T-helper 17 cell (primary cell): ENCODE data around the gene CCR8. TPM values are rescaled to one million over a fixed set of nuclear protein-coding genes. Genes with fewer than 3 reads are reported as not detected.
A peak's percentile ranks its signal among the peaks of the same experiment; 100 is the strongest.

Experiments used
- ATAC-seq: fragments of 150-1000 bp; cut with Tn5 transposase; 2 replicates; pipeline ENCODE4 v1.10.0; 2021; ENCODE audit warnings: mild to moderate bottlenecking, moderate library complexity
- DNase-seq, 3 donors: peaks; one replicate each; pipeline versions ENCODE4 v3.0.0 to v3.0.0-alpha.2; 2020 to 2021
- H3K9me3 ChIP-seq: one replicate; pipeline ENCODE4 v1.7.0; 2013; ENCODE audit warnings: low read length, mild to moderate bottlenecking; ENCODE audit not compliant: control insufficient read depth, poor library complexity, severe bottlenecking
- H3K27ac Mint-ChIP-seq: one replicate; pipeline ENCODE4 v1.8.0; 2022; ENCODE audit warnings: mild to moderate bottlenecking, moderate library complexity, mixed read lengths
- H3K27me3 Mint-ChIP-seq: one replicate; pipeline ENCODE4 v1.8.0; 2022; ENCODE audit warnings: mixed read lengths
- H3K36me3 Mint-ChIP-seq: one replicate; pipeline ENCODE4 v1.8.0; 2022; ENCODE audit warnings: low read depth, mixed read lengths
- H3K4me1 Mint-ChIP-seq: one replicate; pipeline ENCODE4 v1.8.0; 2022; ENCODE audit warnings: mild to moderate bottlenecking, mixed read lengths
- H3K4me3 Mint-ChIP-seq: one replicate; pipeline ENCODE4 v1.8.0; 2022; ENCODE audit warnings: mild to moderate bottlenecking, moderate library complexity, mixed read lengths
- total RNA-seq, 4 donors: library from RNA in 2 of 4; stranded (reverse) in 2 of 4; gene quantifications; one replicate each; pipeline ENCODE4 v1.2.3 and lab custom pipeline; 2022 to 2026

The CCR8 gene
- total RNA-seq, 2 donors from 2014 or later: 2.5 to 9.0 TPM

- Mint-ChIP-seq H3K27ac (no peak overlapping the region), H3K27me3 (no peaks in the 10 kb centered on the region), H3K4me3 (no peak overlapping the region), H3K4me1 (peaks cover 12% of the 10 kb centered on the region), H3K36me3 (peaks cover 5% of the 10 kb centered on the region)
- ATAC-seq: no peak
- DNase-seq: no peak
- no peaks in the 10 kb centered on the region for H3K9me3 ChIP-seq
Measured at GRCh38 chr3:39322936-39323335, 6.6 kb upstream of the CCR8 start.

GRCh38 chr3:39323494-39323893 is 6.0 kb upstream of the CCR8 start:
- no peaks in the 10 kb centered on the region for H3K27me3 Mint-ChIP-seq
- H3K9me3 ChIP-seq: no peaks in the 10 kb centered on the region
- ATAC-seq: no peak
- no peak overlapping the region for H3K4me3 Mint-ChIP-seq
- peaks cover 14% of the 10 kb centered on the region for H3K4me1 Mint-ChIP-seq
- no peak overlapping the region for H3K27ac Mint-ChIP-seq
- H3K36me3 Mint-ChIP-seq: peaks cover 7% of the 10 kb centered on the region
- DNase-seq: no peak

DNA sequence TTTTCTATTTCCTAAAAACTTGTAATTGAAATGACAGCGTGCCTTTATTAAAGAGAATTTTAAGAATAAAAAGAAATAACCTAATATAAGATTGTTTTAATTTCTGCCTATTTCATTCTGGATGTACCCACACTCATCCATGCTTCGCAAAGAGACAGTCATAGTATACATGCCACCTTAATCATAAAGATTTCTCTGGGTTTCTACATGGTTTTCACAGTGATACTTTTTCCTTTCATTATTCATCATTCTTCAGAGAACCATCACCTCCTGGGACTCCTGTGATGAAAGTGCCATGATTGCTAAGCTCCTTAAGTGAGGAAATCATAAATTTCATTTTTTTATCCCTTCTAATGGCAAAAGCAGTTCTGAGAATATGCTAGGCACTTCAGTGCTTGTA is 4.3 kb upstream of the CCR8 start:
- no peak overlapping the region for H3K27ac Mint-ChIP-seq
- H3K9me3 ChIP-seq: no peaks in the 10 kb centered on the region
- peaks cover 17% of the 10 kb centered on the region for H3K4me1 Mint-ChIP-seq
- H3K36me3 Mint-ChIP-seq: peaks cover 7% of the 10 kb centered on the region
- no peaks in the 10 kb centered on the region for H3K27me3 Mint-ChIP-seq
- DNase-seq (no peak), ATAC-seq (no peak)
- no peak overlapping the region for H3K4me3 Mint-ChIP-seq

GRCh38 chr3:39327053-39327745 is 2.3 kb upstream of the CCR8 start:
- peak overlapping the region; percentile 34 for H3K4me3 Mint-ChIP-seq
- no peak for ATAC-seq
- H3K27ac Mint-ChIP-seq: peak overlapping the region; percentile 90
- H3K36me3 Mint-ChIP-seq: peaks cover 5% of the 10 kb centered on the region
- no peaks in the 10 kb centered on the region for H3K9me3 ChIP-seq
- no peak for DNase-seq
- H3K4me1 Mint-ChIP-seq: peaks cover 17% of the 10 kb centered on the region
- H3K27me3 Mint-ChIP-seq: no peaks in the 10 kb centered on the region

GRCh38 chr3:39327746-39328349 is 1.7 kb upstream of the CCR8 start:
- peak in 2 of 3 donors; percentile 8 to 22 for DNase-seq
- peak overlapping the region; percentile 90 for H3K27ac Mint-ChIP-seq

DNA sequence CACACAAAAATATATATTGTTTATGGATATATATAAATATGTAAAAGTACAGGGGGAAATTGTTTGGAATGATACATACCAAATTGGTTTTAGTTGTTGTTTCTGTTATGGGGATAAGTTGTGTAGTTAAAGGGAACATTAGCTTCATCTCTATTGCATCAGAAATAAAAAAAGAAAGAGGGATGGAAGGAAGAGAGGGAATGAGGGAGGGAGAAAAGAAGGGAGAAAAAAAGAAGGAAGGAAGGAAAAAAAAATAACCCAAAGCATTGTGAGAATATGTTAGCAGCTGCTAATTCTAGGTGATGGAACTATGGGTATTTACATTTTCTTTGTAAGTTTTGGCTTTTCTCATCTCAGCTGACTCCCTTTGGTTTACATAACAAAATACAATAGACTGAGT is 1.3 kb downstream of the CCR8 start:
- peaks cover 15% of the 10 kb centered on the region for H3K4me1 Mint-ChIP-seq
- ATAC-seq (no peak), DNase-seq (no peak)
- H3K9me3 ChIP-seq: no peaks in the 10 kb centered on the region
- H3K27ac Mint-ChIP-seq: peak overlapping the region; percentile 12
- peak overlapping the region; percentile 51 for H3K4me3 Mint-ChIP-seq
- peaks cover 5% of the 10 kb centered on the region for H3K36me3 Mint-ChIP-seq
- no peaks in the 10 kb centered on the region for H3K27me3 Mint-ChIP-seq

More at GRCh38 chr3:39327746-39328349, 1.7 kb upstream of the CCR8 start:
- no peaks in the 10 kb centered on the region for H3K9me3 ChIP-seq
- peaks cover 17% of the 10 kb centered on the region for H3K4me1 Mint-ChIP-seq
- no peaks in the 10 kb centered on the region for H3K27me3 Mint-ChIP-seq
- peak overlapping the region; percentile 34 for H3K4me3 Mint-ChIP-seq
- H3K36me3 Mint-ChIP-seq: peaks cover 5% of the 10 kb centered on the region
- ATAC-seq: peak; percentile 93

DNA sequence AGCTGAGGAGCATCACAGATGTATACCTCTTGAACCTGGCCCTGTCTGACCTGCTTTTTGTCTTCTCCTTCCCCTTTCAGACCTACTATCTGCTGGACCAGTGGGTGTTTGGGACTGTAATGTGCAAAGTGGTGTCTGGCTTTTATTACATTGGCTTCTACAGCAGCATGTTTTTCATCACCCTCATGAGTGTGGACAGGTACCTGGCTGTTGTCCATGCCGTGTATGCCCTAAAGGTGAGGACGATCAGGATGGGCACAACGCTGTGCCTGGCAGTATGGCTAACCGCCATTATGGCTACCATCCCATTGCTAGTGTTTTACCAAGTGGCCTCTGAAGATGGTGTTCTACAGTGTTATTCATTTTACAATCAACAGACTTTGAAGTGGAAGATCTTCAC is 3.0 kb downstream of the CCR8 start:
- Mint-ChIP-seq H3K27me3 (no peaks in the 10 kb centered on the region), H3K27ac (no peak overlapping the region), H3K36me3 (peaks cover 2% of the 10 kb centered on the region), H3K4me3 (no peak overlapping the region), H3K4me1 (peaks cover 8% of the 10 kb centered on the region)
- H3K9me3 ChIP-seq: no peaks in the 10 kb centered on the region
- ATAC-seq (no peak), DNase-seq (no peak)

GRCh38 chr3:39333607-39334006 is 4.1 kb downstream of the CCR8 start:
- Mint-ChIP-seq H3K27me3 (no peaks in the 10 kb centered on the region), H3K4me1 (peaks cover 2% of the 10 kb centered on the region), H3K4me3 (no peak overlapping the region), H3K27ac (no peak overlapping the region), H3K36me3 (no peaks in the 10 kb centered on the region)
- ATAC-seq (no peak), DNase-seq (no peak)
- no peaks in the 10 kb centered on the region for H3K9me3 ChIP-seq

DNA sequence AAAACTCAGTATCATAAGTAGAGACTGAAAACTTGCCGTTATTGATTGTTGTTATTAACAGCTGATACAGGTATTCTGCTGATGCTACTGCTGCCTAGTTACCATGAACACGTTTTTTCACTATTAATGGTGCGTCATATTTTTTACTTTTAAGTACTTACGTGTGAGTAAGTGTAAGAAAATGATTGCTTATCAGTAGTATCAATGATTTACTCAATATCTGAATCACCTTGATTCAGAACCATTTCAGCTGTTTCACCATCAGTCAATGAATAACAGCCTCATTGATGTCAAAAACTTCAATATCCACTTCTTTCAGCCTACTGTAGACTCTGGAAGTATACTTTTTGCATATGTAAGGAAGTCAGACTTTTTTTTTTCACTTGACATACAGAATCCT is 4.7 kb downstream of the CCR8 start:
- H3K36me3 Mint-ChIP-seq: no peaks in the 10 kb centered on the region
- H3K27ac Mint-ChIP-seq: no peak overlapping the region
- no peaks in the 10 kb centered on the region for H3K27me3 Mint-ChIP-seq
- no peak for DNase-seq
- no peaks in the 10 kb centered on the region for H3K9me3 ChIP-seq
- H3K4me1 Mint-ChIP-seq: peaks cover 2% of the 10 kb centered on the region
- H3K4me3 Mint-ChIP-seq: no peak overlapping the region
- ATAC-seq: no peak

DNA sequence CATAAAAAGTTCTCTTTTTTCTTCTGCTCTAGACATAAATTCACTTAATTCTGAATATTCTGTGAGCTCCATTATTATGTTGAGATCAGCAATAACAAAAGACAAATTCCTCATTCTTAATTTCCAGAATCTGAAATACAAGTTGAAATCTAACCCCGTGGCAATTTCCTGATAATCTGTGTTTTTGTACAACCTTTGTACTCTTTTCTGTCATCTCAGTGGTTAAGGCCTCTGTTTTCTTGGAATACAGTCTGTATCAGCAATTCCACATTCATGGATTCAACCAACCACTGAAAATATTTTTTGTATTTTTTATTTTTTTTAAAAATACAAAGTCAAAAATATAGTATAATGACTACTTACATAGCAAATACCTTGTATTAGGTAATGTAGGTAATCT is 8.7 kb downstream of the CCR8 start:
- DNase-seq (no peak), ATAC-seq (no peak)
- H3K9me3 ChIP-seq: no peaks in the 10 kb centered on the region
- Mint-ChIP-seq H3K4me1 (no peaks in the 10 kb centered on the region), H3K4me3 (no peak overlapping the region), H3K27ac (no peak overlapping the region), H3K27me3 (no peaks in the 10 kb centered on the region), H3K36me3 (no peaks in the 10 kb centered on the region)

GRCh38 chr3:39339086-39339485 is 9.6 kb downstream of the CCR8 start:
- no peak for ATAC-seq
- no peak overlapping the region for H3K27ac Mint-ChIP-seq
- no peaks in the 10 kb centered on the region for H3K9me3 ChIP-seq
- H3K27me3 Mint-ChIP-seq: no peaks in the 10 kb centered on the region
- no peak for DNase-seq
- H3K4me3 Mint-ChIP-seq: no peak overlapping the region
- H3K36me3 Mint-ChIP-seq: no peaks in the 10 kb centered on the region
- H3K4me1 Mint-ChIP-seq: no peaks in the 10 kb centered on the region

DNA sequence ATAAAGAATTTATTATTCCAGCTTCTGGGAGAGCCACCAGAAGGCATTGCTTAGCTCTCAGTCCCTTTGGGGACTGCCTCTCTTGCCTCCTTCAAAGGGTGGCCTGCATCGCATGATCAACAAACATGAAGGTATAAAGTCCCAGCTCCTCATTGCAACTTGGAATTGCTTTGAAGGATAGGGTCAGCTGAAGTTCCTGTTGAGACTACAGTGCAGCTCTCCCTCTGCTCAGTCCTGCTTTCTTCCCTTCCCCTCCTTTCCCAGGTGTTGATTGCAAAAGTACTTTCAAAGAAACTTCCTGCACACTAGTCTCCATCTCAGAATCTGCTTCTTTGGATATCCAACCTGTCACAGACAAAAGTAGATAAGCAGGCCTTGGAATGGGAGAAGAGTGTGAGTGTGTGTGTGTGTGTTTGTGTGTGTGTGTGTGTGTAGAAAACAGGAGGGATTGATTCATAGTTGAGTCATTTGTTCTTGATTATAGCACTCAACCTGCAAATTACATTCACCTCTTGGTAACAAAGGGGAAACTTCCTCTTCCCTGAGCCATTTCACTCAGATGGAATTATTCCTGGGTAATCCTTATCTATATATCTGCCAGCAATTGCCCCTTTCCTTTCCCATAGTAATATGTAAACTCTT is 13.7 kb downstream of the CCR8 start:
- Mint-ChIP-seq H3K36me3 (no peaks in the 10 kb centered on the region), H3K27ac (no peak overlapping the region), H3K4me1 (peaks cover 4% of the 10 kb centered on the region), H3K27me3 (no peaks in the 10 kb centered on the region), H3K4me3 (no peak overlapping the region)
- no peaks in the 10 kb centered on the region for H3K9me3 ChIP-seq
- no peak for ATAC-seq
- DNase-seq: no peak

- Mint-ChIP-seq H3K27me3 (no peaks in the 10 kb centered on the region), H3K27ac (no peak overlapping the region), H3K4me3 (no peak overlapping the region), H3K4me1 (peaks cover 4% of the 10 kb centered on the region), H3K36me3 (no peaks in the 10 kb centered on the region)
- no peaks in the 10 kb centered on the region for H3K9me3 ChIP-seq
- no peak for DNase-seq
- no peak for ATAC-seq
Measured at GRCh38 chr3:39343760-39344159, 14.3 kb downstream of the CCR8 start.
